MM.1S (cell line): ENCODE data around the gene ATXN10.
"Not testable (repeated sequence)": the region's sequence is repeated elsewhere in the genome, so short reads cannot be mapped to it uniquely, and the experiment has no call there.

Source experiments
- DNase-seq: peaks from one replicate; pipeline ENCODE4 v3.0.0-alpha.2; 2015
- H2AFZ ChIP-seq: fragments of 300-600 bp; sonication (generic); 2 replicates; pipeline ENCODE4 v1.6.0; 2016; ENCODE audit warnings: antibody characterized with exemption, low read length
- H3F3A ChIP-seq: fragments of 300-600 bp; sonication (generic); 2 replicates; pipeline ENCODE4 v1.6.1; 2016; ENCODE audit warnings: mild to moderate bottlenecking, antibody characterized with exemption, low read length, moderate library complexity, mixed read lengths; ENCODE audit not compliant: insufficient read depth
- H3K27ac ChIP-seq: fragments of 300-600 bp; sonication (generic); 2 replicates; pipeline ENCODE4 v1.5.1; 2016; ENCODE audit warnings: mild to moderate bottlenecking, low read length
- H3K27me3 ChIP-seq: fragments of 300-600 bp; sonication (generic); replicated peaks from 2 replicates; pipeline ENCODE4 v1.6.0; 2016; ENCODE audit warnings: low read length; ENCODE audit not compliant: insufficient read depth
- H3K36me3 ChIP-seq: fragments of 300-600 bp; sonication (generic); replicated peaks from 2 replicates; pipeline ENCODE4 v1.6.1; 2016; ENCODE audit warnings: mild to moderate bottlenecking, low read length, mixed read lengths; ENCODE audit not compliant: insufficient read depth
- H3K4me1 ChIP-seq: fragments of 300-600 bp; sonication (generic); 2 replicates; pipeline ENCODE4 v1.6.1; 2016; ENCODE audit warnings: low read length, mixed read lengths
- H3K4me2 ChIP-seq: fragments of 300-600 bp; sonication (generic); 2 replicates; pipeline ENCODE4 v1.6.0; 2016; ENCODE audit warnings: low read depth, low read length
- H3K4me3 ChIP-seq: fragments of 300-600 bp; sonication (generic); 2 replicates; pipeline ENCODE4 v1.5.1; 2016; ENCODE audit warnings: low read length, mixed read lengths
- H3K79me2 ChIP-seq: fragments of 300-600 bp; sonication (generic); 2 replicates; pipeline ENCODE4 v1.6.1; 2016; ENCODE audit warnings: mixed run types, low read length, mixed read lengths
- H3K9ac ChIP-seq: fragments of 300-600 bp; sonication (generic); 2 replicates; pipeline ENCODE4 v1.6.1; 2016; ENCODE audit warnings: low read length, mixed read lengths
- H3K9me2 ChIP-seq: fragments of 300-600 bp; sonication (generic); replicated peaks from 2 replicates; pipeline ENCODE4 v1.6.1; 2016; ENCODE audit warnings: mild to moderate bottlenecking, low read length, mixed read lengths; ENCODE audit not compliant: insufficient read depth
- H3K9me3 ChIP-seq: fragments of 300-600 bp; sonication (generic); replicated peaks from 2 replicates; pipeline ENCODE4 v1.6.1; 2016; ENCODE audit warnings: mild to moderate bottlenecking, low read length, mixed read lengths; ENCODE audit not compliant: insufficient read depth
- H4K20me1 ChIP-seq: fragments of 300-600 bp; sonication (generic); 2 replicates; pipeline ENCODE4 v1.6.1; 2016; ENCODE audit warnings: mild to moderate bottlenecking, low read length, moderate library complexity, mixed read lengths; ENCODE audit not compliant: insufficient read depth
- CTCF ChIP-seq: fragments of 300-600 bp; sonication (generic); IDR thresholded peaks from 2 replicates; pipeline ENCODE4 v1.5.1; 2016; ENCODE audit warnings: antibody characterized with exemption, low read length, mixed read lengths
- EZH2 ChIP-seq: fragments of 300-600 bp; sonication (generic); optimal IDR thresholded peaks from 2 replicates; pipeline ENCODE3; 2017; ENCODE audit warnings: low read depth, mild to moderate bottlenecking, antibody characterized with exemption, low read length, mixed read lengths
- EZH2phosphoT487 ChIP-seq: fragments of 300-600 bp; sonication (generic); IDR thresholded peaks from 2 replicates; pipeline ENCODE4 v1.6.1; 2018; ENCODE audit warnings: antibody characterized with exemption, low read length

Gene ATXN10

GRCh38 chr22:45671783-45672563 is at the start of gene ATXN10:
TSS of gene ATXN10 (plus strand) at chr22:45671834. CDS start at chr22:45672064, 230 bp downstream.
- peak within 1 kb of the TSS; percentile 98 for H3K4me2 ChIP-seq
- no peaks in the 10 kb centered on the region for H3K27me3 ChIP-seq
- no peaks in the 10 kb centered on the region for H3K9me2 ChIP-seq
- H3K27ac ChIP-seq = peak within 1 kb of the TSS; percentile 36; the same call in 1 of the 2 replicates
- 0 out of 2 replicates have a peak, but pooled peaks cover 4% of the 10 kb centered on the region for H3F3A ChIP-seq
- no peaks in the 10 kb centered on the region for H4K20me1 ChIP-seq
- no peaks in the 10 kb centered on the region for H3K36me3 ChIP-seq
- peak within 1 kb of the TSS; percentile 86 for H3K9ac ChIP-seq
- TF ChIP-seq CTCF (no peak), EZH2phosphoT487 (no peak), EZH2 (no peak)
- DNase-seq = peak; percentile 62
- H3K4me3 ChIP-seq = peak within 1 kb of the TSS; percentile 99
- H3K79me2 ChIP-seq = peaks cover 51% of the 10 kb centered on the region
- peak within 1 kb of the TSS; percentile 89 for H2AFZ ChIP-seq
- peaks cover 7% of the 10 kb centered on the region for H3K4me1 ChIP-seq
- no peaks in the 10 kb centered on the region for H3K9me3 ChIP-seq

GRCh38 chr22:45621836-45622600 is 49.6 kb upstream of the ATXN10 start:
- Histone ChIP-seq H3K4me1 (no peaks in the 10 kb centered on the region), H3K4me3 (no peak overlapping the region), H3K4me2 (no peak overlapping the region), H3K9me2 (no peaks in the 10 kb centered on the region), H2AFZ (no peak overlapping the region), H3F3A (no peaks in the 10 kb centered on the region), H3K9ac (no peak overlapping the region), H3K79me2 (no peaks in the 10 kb centered on the region), H3K27ac (no peak overlapping the region), H3K9me3 (no peaks in the 10 kb centered on the region), H3K27me3 (peaks cover 54% of the 10 kb centered on the region), H3K36me3 (no peaks in the 10 kb centered on the region), H4K20me1 (no peaks in the 10 kb centered on the region)
- DNase-seq = no peak
- TF ChIP-seq CTCF (no peak), EZH2phosphoT487 (no peak), EZH2 (no peak)

GRCh38 chr22:45623464-45624145 is 48.0 kb upstream of the ATXN10 start:
- not testable (repeated sequence) for H4K20me1 ChIP-seq, DNase-seq, H2AFZ ChIP-seq, H3K36me3 ChIP-seq, H3K79me2 ChIP-seq, H3K4me2 ChIP-seq, H3K9ac ChIP-seq, H3K9me3 ChIP-seq, H3K4me1 ChIP-seq, H3K4me3 ChIP-seq, H3F3A ChIP-seq, H3K9me2 ChIP-seq, H3K27ac ChIP-seq
- H3K27me3 ChIP-seq = peaks cover 60% of the 10 kb centered on the region
